GM21526 (cell line): Measurements from ENCODE around the gene LEAP2.
"Not testable (repeated sequence)": the region's sequence is repeated elsewhere in the genome, so short reads cannot be mapped to it uniquely, and the experiment has no call there.

ENCODE experiments used
- ATAC-seq: cut with Tn5 transposase; IDR thresholded peaks from one replicate; pipeline ENCODE4 v1.9.1; 2021; ENCODE audit warnings: moderate library complexity; ENCODE audit not compliant: unreplicated experiment, low FRiP score

LEAP2 gene

GRCh38 chr5:132840313-132840712 lies 33.2 kb upstream of the LEAP2 start:
- ATAC-seq = no peak

GRCh38 chr5:132840896-132841295 lies 32.6 kb upstream of the LEAP2 start:
- ATAC-seq = no peak

- ATAC-seq = no peak
Observed at GRCh38 chr5:132841305-132841704, 32.2 kb upstream of the LEAP2 start.

- no peak for ATAC-seq
Observed at GRCh38 chr5:132848270-132848669, 25.2 kb upstream of the LEAP2 start.

DNA sequence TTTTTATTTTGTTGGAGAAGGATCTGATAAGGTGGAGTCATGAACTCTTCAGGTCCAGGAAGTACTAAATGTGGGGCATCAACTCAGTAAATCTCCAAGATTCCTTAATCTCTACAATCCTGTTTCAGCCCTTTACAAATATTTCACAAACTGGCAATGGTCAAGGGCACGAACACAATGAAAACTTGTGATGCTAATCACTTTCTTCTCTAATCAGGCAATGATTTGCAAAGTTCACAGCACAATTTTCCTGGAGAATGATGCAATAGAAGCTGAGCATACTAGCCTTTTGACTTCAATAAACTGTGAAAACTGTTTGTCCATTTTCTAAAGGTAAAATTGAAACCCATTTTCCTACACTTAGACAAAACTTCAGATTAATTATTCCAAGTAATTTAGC lies 24.1 kb upstream of the LEAP2 start:
- no peak for ATAC-seq

- no peak for ATAC-seq
Observed at GRCh38 chr5:132850066-132850465, 23.4 kb upstream of the LEAP2 start.

GRCh38 chr5:132853323-132853722 lies 20.1 kb upstream of the LEAP2 start:
- ATAC-seq = no peak

GRCh38 chr5:132853790-132854189 lies 19.7 kb upstream of the LEAP2 start:
- ATAC-seq = no peak

- no peak for ATAC-seq
Observed at GRCh38 chr5:132854301-132854700, 19.2 kb upstream of the LEAP2 start.

DNA sequence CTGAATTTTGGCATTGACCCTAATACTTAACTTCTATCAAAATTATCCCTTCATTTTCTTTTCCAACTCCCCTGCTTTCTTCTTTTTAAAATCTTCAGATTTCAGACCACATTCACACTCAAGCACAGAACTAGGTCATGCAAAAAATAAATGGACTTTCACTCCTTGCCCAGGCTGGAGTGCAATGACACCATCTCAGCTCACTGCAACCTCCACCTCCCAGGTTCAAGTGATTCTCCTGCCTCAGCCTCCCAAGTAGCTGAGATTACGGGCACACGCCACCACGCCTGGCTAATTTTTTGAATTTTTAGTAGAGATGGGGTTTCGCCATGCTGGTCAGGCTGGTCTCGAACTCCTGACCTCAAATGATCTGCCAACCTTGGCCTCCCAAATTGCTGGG lies 18.5 kb upstream of the LEAP2 start:
- not testable (repeated sequence) for ATAC-seq

DNA sequence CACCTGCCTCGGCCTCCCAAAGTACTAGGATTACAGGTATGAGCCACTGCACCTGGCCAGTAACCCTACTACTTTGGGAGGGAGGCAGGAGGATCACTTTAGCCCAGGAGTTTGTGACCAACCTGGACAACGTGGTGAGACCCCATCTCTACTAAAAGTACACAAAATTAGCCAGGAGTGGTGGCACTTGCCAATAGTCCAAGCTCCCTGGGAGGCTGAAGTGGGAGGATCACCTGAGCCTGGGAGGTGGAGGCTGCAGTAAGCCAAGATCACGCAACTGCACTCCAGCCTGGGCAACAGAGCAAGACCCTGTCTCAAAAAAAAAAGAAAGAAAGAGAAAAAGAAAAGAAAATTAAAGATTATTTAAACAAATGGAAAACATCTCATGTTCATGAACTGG lies 17.5 kb upstream of the LEAP2 start:
- no peak for ATAC-seq

DNA sequence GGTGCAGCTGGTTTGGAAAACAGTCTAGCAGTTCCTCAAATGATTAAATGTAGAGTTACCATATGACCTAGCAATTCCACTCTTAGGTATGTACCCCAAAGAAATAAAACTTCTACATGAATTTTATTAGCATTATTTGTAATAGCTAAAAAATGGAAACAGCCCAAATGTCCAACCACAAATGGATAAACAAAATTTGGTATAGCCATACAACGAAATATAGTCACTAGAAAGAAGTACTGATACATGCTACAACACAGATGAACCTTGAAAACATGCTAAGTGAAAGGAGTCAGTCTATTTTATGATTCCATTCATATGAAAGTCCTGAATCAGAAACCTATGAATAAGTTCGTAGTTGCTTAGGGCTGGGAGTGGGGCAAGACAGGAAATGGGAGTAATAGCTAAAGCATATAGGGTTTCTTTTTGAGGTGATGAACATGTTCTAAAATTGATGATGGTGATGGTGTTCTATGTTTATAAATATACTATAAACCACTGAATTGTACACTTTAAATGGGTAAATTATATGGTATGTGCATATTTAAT lies 13.5 kb upstream of the LEAP2 start:
- no peak for ATAC-seq

DNA sequence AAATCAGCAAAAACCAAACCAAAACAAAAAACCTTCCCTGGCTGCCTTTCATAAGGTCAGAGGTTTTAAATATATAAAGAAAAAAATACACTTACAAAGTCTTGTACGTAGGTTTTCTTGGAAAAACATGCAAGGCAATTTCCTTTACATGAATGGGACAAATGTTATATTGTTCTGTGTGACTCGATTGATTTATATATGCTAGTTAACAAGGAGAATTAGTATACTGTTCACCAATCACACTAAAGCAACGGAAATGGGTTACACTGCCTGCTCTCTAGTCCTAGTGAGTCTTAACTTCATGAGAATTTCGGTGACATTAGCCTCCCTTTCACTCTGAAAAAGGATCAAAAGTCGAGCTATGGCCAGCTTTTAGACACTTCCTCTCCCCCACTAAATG lies 12.7 kb upstream of the LEAP2 start:
- no peak for ATAC-seq

DNA sequence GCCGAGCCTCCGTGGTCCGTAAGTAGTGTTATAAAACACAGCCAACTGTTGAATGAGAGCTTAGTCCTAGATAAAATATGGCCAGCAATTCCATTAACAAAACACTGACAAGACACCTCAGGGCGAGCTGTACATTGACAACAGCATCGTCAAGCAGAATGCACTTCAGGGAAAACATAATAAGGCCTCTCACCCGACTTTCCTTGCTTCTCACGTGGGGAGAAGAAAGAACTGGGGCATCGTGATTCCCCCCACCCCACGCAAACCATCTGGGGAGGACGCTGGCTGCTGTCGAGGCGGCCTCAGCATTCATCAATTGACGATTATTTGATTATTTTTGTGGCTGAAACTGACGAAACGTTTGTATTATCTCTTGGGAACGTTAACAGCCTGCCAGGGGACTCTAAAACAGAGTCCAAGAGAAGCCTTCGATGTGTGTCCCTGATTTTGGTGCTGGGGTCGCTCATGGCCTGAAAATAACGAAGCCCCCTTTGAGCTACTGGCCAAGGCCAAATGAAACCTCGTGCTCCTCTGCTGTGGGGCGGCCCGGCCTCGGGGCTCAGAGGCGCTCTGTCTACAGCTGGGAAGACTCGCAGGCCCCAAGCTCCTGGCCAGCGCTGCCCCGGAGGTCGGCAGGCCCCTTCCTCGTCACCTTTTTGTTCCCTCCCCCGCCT lies 7.7 kb upstream of the LEAP2 start:
- no peak for ATAC-seq

GRCh38 chr5:132866342-132867045 lies 7.0 kb upstream of the LEAP2 start, which contains the start of the genes GDF9 and UQCRQ:
Gene GDF9, minus strand, starts transcription at chr5:132866469. Its CDS starts 1,936 bp downstream, at chr5:132864533.
Gene UQCRQ, plus strand, starts transcription at chr5:132866642. Its CDS starts 240 bp downstream, at chr5:132866882.
- ATAC-seq = peak; percentile 97

DNA sequence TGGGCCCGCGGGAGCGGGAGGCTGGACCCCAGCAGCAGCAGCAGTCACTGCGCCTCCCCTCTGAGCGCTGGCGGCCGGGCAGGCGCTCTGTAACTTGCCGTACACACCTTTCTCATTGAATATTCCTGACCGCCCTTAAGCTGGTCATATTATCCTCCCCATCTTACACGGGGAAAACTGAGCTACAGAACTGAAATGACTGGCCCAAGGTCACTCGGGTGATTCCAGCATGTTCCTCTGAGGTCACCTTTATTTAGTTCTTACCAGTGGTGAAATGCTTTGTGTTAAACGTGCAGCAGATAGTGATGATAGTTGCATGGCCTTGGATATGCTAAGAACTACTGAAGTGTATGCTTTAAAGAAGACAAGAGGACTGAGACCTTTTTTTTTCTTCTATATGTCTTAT lies 6.4 kb upstream of the LEAP2 start:
- peak; percentile 20 for ATAC-seq

DNA sequence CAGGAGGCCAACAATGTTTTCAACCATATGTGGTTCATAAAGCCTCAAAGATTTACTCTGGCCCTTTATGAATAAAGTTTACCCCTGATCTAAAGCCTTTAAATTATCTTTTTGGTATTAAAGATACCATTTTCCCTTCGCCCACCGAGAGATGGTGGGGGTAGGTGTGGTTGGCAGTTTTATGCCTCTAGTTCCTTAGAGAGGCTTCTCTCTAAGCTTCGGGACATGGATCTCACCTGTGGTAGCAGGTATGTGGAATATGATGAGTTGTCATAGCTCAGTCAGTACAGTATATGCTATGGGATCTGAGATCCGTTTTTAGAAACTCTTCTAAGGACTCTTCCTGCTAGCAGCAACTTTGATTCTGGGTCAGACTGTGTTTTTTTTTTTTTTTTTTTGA lies 4.7 kb upstream of the LEAP2 start:
- no peak for ATAC-seq

DNA sequence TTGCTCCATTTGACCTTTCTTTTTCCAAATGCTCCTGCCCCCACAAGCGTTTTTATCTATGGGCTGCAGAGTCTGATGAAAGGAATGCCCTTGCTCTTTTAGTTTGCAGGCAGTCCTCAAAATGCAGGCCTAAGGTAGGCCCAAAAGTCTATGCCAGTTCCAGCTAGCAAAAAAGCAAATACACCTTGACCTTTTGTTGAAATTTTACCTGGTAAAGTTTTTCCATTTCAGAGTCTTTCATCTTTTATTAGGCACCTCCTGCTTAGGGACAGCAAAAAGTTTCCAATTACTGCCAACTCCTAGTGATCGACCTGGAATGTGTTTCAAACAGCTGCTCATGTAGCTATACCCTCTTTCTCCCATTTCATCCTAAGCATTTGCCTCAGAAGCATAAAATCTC lies 2.7 kb upstream of the LEAP2 start:
- ATAC-seq = no peak

- ATAC-seq = no peak
Observed at GRCh38 chr5:132871459-132872284, 1.8 kb upstream of the LEAP2 start.

- no peak for ATAC-seq
Observed at GRCh38 chr5:132872788-132873118, 715 bp upstream of the LEAP2 start.

DNA sequence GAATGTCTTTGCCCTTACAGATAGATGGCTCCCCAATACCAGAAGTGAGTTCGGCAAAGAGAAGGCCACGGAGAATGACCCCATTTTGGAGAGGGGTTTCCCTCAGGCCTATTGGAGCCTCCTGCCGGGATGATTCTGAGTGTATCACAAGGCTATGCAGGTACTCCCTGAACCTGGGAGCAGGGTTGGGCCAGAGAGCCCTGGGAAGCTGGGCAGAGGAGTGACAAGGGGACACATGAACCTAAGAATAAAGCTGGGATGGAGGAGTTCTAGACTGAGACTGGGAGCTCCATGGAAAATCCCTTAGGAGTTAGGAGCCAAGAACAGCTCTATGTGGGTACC lies 433 bp downstream of the LEAP2 start:
- ATAC-seq = no peak
